ENCODE measurements around the gene C1orf167.

C1orf167 gene

GRCh38 chr1:11761988-11762406 lies at the start of gene C1orf167:
Gene C1orf167, plus strand, starts transcription at chr1:11762193. Its CDS starts 2,208 bp downstream, at chr1:11764401.
- DNase-seq (ENCODE audit: low spot score): peak; percentile 34

- DNase-seq (ENCODE audit: low spot score): no peak
These were observed 49.7 kb upstream of the C1orf167 start for GRCh38 chr1:11712285-11712684.

GRCh38 chr1:11713095-11713494 lies 48.9 kb upstream of the C1orf167 start:
- DNase-seq (ENCODE audit: low spot score): no peak

GRCh38 chr1:11714831-11715575 lies 47.0 kb upstream of the C1orf167 start:
- no peak for DNase-seq (ENCODE audit: low spot score)

GRCh38 chr1:11719313-11720032 lies 42.5 kb upstream of the C1orf167 start:
- DNase-seq (ENCODE audit: low spot score): peak; percentile 79

- DNase-seq (ENCODE audit: low spot score): no peak
These were observed 42.0 kb upstream of the C1orf167 start for GRCh38 chr1:11720033-11720376.

- DNase-seq (ENCODE audit: low spot score): no peak
These were observed 41.5 kb upstream of the C1orf167 start for GRCh38 chr1:11720525-11720924.

GRCh38 chr1:11721311-11721710 lies 40.7 kb upstream of the C1orf167 start:
- no peak for DNase-seq (ENCODE audit: low spot score)

- DNase-seq (ENCODE audit: low spot score): no peak
These were observed 39.5 kb upstream of the C1orf167 start for GRCh38 chr1:11722538-11722937.

GRCh38 chr1:11725616-11726015 lies 36.4 kb upstream of the C1orf167 start:
- DNase-seq (ENCODE audit: low spot score): no peak

- DNase-seq (ENCODE audit: low spot score): no peak
These were observed 34.9 kb upstream of the C1orf167 start for GRCh38 chr1:11727119-11727518.

- DNase-seq (ENCODE audit: low spot score): no peak
These were observed 33.7 kb upstream of the C1orf167 start for GRCh38 chr1:11728126-11728806.

GRCh38 chr1:11729155-11729497 lies 32.9 kb upstream of the C1orf167 start:
- no peak for DNase-seq (ENCODE audit: low spot score)

- no peak for DNase-seq (ENCODE audit: low spot score)
These were observed 32.2 kb upstream of the C1orf167 start for GRCh38 chr1:11729498-11730428.

GRCh38 chr1:11730429-11730891 lies 31.5 kb upstream of the C1orf167 start:
- DNase-seq (ENCODE audit: low spot score): peak; percentile 69

- peak; percentile 80 for DNase-seq (ENCODE audit: low spot score)
These were observed 30.2 kb upstream of the C1orf167 start for GRCh38 chr1:11731691-11732283.

GRCh38 chr1:11733306-11733705 lies 28.7 kb upstream of the C1orf167 start:
- no peak for DNase-seq (ENCODE audit: low spot score)

- no peak for DNase-seq (ENCODE audit: low spot score)
These were observed 26.5 kb upstream of the C1orf167 start for GRCh38 chr1:11735531-11735853.

GRCh38 chr1:11735854-11736745 lies 25.9 kb upstream of the C1orf167 start, which contains the start of gene AGTRAP:
Gene AGTRAP, plus strand, starts transcription at chr1:11736136. Its CDS starts 73 bp downstream, at chr1:11736209.
- DNase-seq (ENCODE audit: low spot score): peak; percentile 97
